ENCODE data around the gene PDP2. TPM values are rescaled to one million over a fixed set of nuclear protein-coding genes. Genes with fewer than 3 reads are reported as not detected.

PDP2 gene
- total RNA-seq, 4 donors from 2014 or later, result 12.3 to 29.9 (median 15.5) TPM

DNA sequence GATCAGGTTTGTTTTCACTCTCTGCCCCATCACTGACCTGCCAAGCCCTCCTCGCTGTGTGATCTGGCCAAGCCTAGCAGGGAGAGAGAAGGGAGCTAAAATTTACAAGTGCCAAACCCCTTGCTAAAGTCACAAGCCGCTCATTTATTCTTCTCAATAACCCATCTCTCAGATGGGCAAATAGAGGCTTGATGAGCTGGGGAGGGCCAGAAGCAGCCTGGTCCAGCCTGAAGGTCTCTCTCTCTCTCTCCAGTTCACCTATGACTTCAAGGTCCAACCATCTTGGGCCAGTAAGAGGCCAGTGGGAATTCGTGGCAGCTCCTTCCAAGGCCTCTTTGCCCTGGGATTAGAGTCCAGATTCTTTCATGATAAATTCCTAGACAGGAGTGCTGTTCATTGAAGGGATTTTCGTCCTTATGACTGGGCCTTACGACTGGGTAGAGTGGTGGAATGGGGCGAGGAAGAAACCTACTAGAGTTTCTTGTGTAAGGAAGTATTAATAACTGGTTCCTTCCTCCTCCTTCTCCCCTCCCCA lies 32.7 kb upstream of the PDP2 start:
- TF ChIP-seq, protein P1, sequence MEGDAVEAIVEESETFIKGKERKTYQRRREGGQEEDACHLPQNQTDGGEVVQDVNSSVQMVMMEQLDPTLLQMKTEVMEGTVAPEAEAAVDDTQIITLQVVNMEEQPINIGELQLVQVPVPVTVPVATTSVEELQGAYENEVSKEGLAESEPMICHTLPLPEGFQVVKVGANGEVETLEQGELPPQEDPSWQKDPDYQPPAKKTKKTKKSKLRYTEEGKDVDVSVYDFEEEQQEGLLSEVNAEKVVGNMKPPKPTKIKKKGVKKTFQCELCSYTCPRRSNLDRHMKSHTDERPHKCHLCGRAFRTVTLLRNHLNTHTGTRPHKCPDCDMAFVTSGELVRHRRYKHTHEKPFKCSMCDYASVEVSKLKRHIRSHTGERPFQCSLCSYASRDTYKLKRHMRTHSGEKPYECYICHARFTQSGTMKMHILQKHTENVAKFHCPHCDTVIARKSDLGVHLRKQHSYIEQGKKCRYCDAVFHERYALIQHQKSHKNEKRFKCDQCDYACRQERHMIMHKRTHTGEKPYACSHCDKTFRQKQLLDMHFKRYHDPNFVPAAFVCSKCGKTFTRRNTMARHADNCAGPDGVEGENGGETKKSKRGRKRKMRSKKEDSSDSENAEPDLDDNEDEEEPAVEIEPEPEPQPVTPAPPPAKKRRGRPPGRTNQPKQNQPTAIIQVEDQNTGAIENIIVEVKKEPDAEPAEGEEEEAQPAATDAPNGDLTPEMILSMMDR (IDR thresholded peaks at IDR 0.05), result no peak
- TF ChIP-seq POLR2A (IDR thresholded peaks at IDR 0.05), result no peak
- Histone ChIP-seq H3K9me3 (no peaks in the 10 kb centered on the region), H3K4me1 (peaks cover 0 to 16% (median 13%) of the 10 kb centered on the region in 4 donors), H3K27me3 (peaks cover 0 to 42% of the 10 kb centered on the region in 2 donors), H3K4me3 (no peak overlapping the region), H3K36me3 (no peaks in the 10 kb centered on the region), H3K27ac (no peak overlapping the region)
- no peak for DNase-seq (ENCODE audit: low spot score in 2 of 2)
- 69 to 82% methylated on average over 6 of the region's 6 CpGs for WGBS, 2 donors

- H3K4me3 ChIP-seq, result no peak overlapping the region
- H3K4me1 ChIP-seq, result peaks cover 0 to 16% (median 13%) of the 10 kb centered on the region in 4 donors
- 61 to 63% methylated on average over 2 of the region's 2 CpGs for WGBS, 2 donors
- peaks cover 0 to 41% of the 10 kb centered on the region in 2 donors for H3K27me3 ChIP-seq
- H3K36me3 ChIP-seq, result no peaks in the 10 kb centered on the region
- TF ChIP-seq POLR2A (IDR thresholded peaks at IDR 0.05) (no peak), EP300 (IDR thresholded peaks at IDR 0.05) (no peak)
- TF ChIP-seq, protein P1 (IDR thresholded peaks at IDR 0.05), result no peak
- no peaks in the 10 kb centered on the region for H3K9me3 ChIP-seq
- no peak overlapping the region for H3K27ac ChIP-seq
- DNase-seq (ENCODE audit: low spot score in 2 of 2), result no peak
Observed at GRCh38 chr16:66848172-66848571, 32.1 kb upstream of the PDP2 start.

DNA sequence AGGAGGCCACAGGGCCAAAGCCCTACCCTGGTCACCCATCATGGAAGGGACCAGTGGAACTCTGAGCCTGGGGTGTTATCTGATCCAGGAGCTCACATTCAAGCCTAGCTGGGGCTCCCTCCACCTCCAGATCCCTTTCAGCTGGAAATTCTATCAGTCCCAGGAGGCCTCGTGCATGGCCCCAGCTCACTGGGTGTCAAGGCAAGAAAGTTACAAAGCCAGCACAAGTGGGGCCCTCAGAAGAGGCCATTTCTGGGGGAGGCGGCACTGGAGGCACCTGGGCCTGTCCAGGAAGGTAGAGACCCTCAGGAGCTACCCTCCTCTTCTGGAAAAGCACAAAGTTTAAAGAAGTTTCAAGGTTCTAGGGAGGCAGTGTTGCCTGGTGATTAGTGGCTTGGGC lies 31.3 kb upstream of the PDP2 start:
- H3K4me1 ChIP-seq, result peaks cover 0 to 15% (median 11%) of the 10 kb centered on the region in 4 donors
- DNase-seq (ENCODE audit: low spot score in 2 of 2), result no peak
- TF ChIP-seq, protein P1 (IDR thresholded peaks at IDR 0.05), result no peak
- TF ChIP-seq POLR2A (IDR thresholded peaks at IDR 0.05) (no peak), EP300 (IDR thresholded peaks at IDR 0.05) (no peak)
- no peak overlapping the region for H3K4me3 ChIP-seq
- WGBS, 2 donors, result 77 to 84% methylated on average over 2 of the region's 2 CpGs
- no peaks in the 10 kb centered on the region for H3K36me3 ChIP-seq
- H3K27me3 ChIP-seq, result peaks cover 0 to 33% of the 10 kb centered on the region in 2 donors
- H3K9me3 ChIP-seq, result no peaks in the 10 kb centered on the region
- no peak overlapping the region for H3K27ac ChIP-seq

- WGBS, 2 donors, result 76 to 89% methylated on average over 4 of the region's 4 CpGs
- H3K27me3 ChIP-seq, result peaks cover 0 to 27% of the 10 kb centered on the region in 2 donors
- DNase-seq (ENCODE audit: low spot score in 2 of 2), result no peak
Observed at GRCh38 chr16:66849549-66849948, 30.8 kb upstream of the PDP2 start.

DNA sequence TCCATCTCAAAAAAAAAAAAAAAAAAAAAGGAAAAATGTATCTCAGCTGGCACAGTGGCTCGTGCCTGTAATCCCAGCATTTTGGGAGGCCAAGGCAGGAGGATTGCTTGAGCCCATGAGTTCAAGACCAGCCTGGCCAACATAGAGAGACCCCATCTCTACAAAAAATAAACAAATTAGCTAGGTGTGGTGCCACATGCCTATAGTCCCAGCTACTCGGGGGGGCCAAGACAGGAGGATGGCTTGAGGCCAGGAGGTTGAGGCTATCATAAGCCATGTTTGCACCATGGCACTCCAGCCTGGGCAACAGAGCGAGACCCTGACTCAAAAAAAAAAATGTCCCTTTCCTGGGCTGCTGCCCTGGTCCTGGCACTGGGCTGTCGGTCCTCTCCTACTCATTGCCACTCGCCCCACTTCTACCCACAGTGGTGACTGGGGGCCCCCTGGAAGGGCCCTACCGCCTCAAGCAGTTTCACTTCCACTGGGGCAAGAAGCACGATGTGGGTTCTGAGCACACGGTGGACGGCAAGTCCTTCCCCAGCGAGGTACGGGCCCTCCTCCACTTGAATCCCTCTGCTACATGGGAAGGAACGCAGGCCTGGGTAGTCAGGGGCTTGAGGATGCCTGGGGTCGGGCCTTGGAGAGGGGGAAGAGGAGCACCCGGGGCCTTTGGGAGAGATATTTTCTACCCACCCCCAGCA lies 30.1 kb upstream of the PDP2 start:
- no peaks in the 10 kb centered on the region for H3K36me3 ChIP-seq
- no peak overlapping the region for H3K27ac ChIP-seq
- DNase-seq (ENCODE audit: low spot score in 2 of 2), result no peak
- TF ChIP-seq POLR2A (IDR thresholded peaks at IDR 0.05), result no peak
- TF ChIP-seq, protein P1 (IDR thresholded peaks at IDR 0.05), result no peak
- TF ChIP-seq EP300 (IDR thresholded peaks at IDR 0.05), result no peak
- H3K4me3 ChIP-seq, result no peak overlapping the region
- no peaks in the 10 kb centered on the region for H3K9me3 ChIP-seq
- peaks cover 0 to 2% (median 0%) of the 10 kb centered on the region in 4 donors for H3K4me1 ChIP-seq
- H3K27me3 ChIP-seq, result peaks cover 0 to 20% of the 10 kb centered on the region in 2 donors
- 86 to 88% methylated on average over 14 of the region's 14 CpGs for WGBS, 2 donors

More at GRCh38 chr16:66849549-66849948, 30.8 kb upstream of the PDP2 start:
- Histone ChIP-seq H3K4me1 (peaks cover 0 to 9% (median 6%) of the 10 kb centered on the region in 4 donors), H3K9me3 (no peaks in the 10 kb centered on the region), H3K4me3 (no peak overlapping the region), H3K27ac (no peak overlapping the region), H3K36me3 (no peaks in the 10 kb centered on the region)
- no peak for TF ChIP-seq POLR2A (IDR thresholded peaks at IDR 0.05)
- TF ChIP-seq, protein P1 (IDR thresholded peaks at IDR 0.05), result no peak
- no peak for TF ChIP-seq EP300 (IDR thresholded peaks at IDR 0.05)

Data from tibial nerve (tissue), 4 donors.